ENCODE data around the gene LRTM2. TPM values are rescaled to one million over a fixed set of nuclear protein-coding genes. Genes with fewer than 3 reads are reported as not detected.

Gene LRTM2
- total and polyA plus RNA-seq, 2 of the 4 experiments (the other 2 are of a cell fraction), result not detected

DNA sequence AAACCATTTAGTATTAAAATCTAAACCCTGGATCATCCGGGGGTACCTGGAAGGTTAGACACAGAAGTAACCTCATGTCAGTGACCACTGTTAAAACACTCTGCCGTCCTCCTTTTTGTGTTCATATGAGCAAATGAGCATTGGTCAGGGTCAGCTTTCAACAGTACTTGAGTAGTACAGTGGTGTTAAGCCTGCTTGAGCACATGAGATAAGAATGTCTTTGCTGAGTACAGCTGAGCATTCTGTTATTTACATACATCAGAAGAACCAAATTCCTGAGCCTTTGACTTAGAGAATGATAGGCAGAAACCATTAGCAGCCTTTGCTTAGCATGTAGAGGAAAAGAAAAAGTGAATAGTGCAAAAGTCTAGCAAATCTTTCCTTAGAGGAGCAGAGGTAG lies 38.6 kb upstream of the LRTM2 start:
- H3K27me3 ChIP-seq (ENCODE audit: control insufficient read depth, insufficient read depth, low read length), result no peaks in the 10 kb centered on the region
- no CpG with 5 or more reads among the region's 2 CpGs for WGBS, 2 experiments (ENCODE audit: extremely low coverage in 2 of 2, insufficient read length in 1 of 2)
- peak overlapping the region; percentile 65; the same call in 1 of the 2 replicates for H3K14ac ChIP-seq (replicated peaks; ENCODE audit: low read depth, low read length)
- peak overlapping the region; percentile 15; the same call in 1 of the 2 replicates for H2BK20ac ChIP-seq (ENCODE audit: low read depth, low read length)
- dilution Hi-C loops (cut with HindIII; ENCODE audit: low sequenced_read_pairs, unreplicated experiment) (no loop called here), in situ Hi-C loops (cut with MboI; ENCODE audit: low sequenced_read_pairs) (no loop called here), intact Hi-C loops (cut with micrococcal nuclease) (loop anchor here (2.0 kb wide), 1 partner anchor 91 kb away; the partner anchor contains the start of gene ADIPOR2)
- no peak overlapping the region for H3K9ac ChIP-seq (ENCODE audit: low read depth, low read length)
- H4K91ac ChIP-seq (ENCODE audit: insufficient read depth, low read depth, low read length), result no peak overlapping the region
- H3K9me1 ChIP-seq (ENCODE audit: insufficient read depth, low read length), result peaks cover 14% of the 10 kb centered on the region
- peak overlapping the region; percentile 31; the same call in 1 of the 2 replicates for H2AK5ac ChIP-seq (ENCODE audit: low read depth, low read length)
- peak overlapping the region; percentile 36; the same call in 1 of the 2 replicates for H3K4me2 ChIP-seq (ENCODE audit: low read depth, low read length)
- ChIA-PET POLR2A (ENCODE audit: unreplicated experiment) (no interaction called here), CTCF (interaction anchor here (1.1 to 1.3 kb wide), 2 partner anchors 9 to 14 kb away, joined by 3 to 7 read pairs; no protein-coding TSS in a partner anchor)
- 0 out of 2 replicates have a peak overlapping the region, but pooled peaks have one; percentile 69 for H3K23ac ChIP-seq (ENCODE audit: low read depth, low read length)
- 0 out of 2 replicates have a peak overlapping the region, but pooled peaks have one; percentile 30 for H2BK120ac ChIP-seq (ENCODE audit: low read depth, low read length)
- no peak overlapping the region for H2AFZ ChIP-seq (replicated peaks; ENCODE audit: low read length, poor library complexity)
- H4K5ac ChIP-seq (ENCODE audit: low read depth, low read length), result no peak overlapping the region
- H3K4ac ChIP-seq (ENCODE audit: low read depth, low read length), result peak overlapping the region; percentile 63; the same call in 1 of the 2 replicates
- no peaks in the 10 kb centered on the region for H3K9me3 ChIP-seq (ENCODE audit: control insufficient read depth, insufficient read depth, low read length)
- DNase-seq (peak; percentile 80), ATAC-seq (ENCODE audit: low read depth) (peak; percentile 91)
- H4K20me1 ChIP-seq (ENCODE audit: insufficient read depth, low read length), result peaks cover 6% of the 10 kb centered on the region; the same call in 1 of the 2 replicates
- peaks cover 6 to 49% of the 10 kb centered on the region in 2 experiments; a peak in 3 of 4 replicates for H3K79me1 ChIP-seq (ENCODE audit: low read depth in 1 of 2, low read length in 2 of 2)
- no peak overlapping the region for H2AK9ac ChIP-seq (replicated peaks; ENCODE audit: low read depth, low read length, poor library complexity)
- H4K8ac ChIP-seq (ENCODE audit: low read depth in 2 of 2, low read length in 2 of 2), result peak overlapping the region in 1 of 2 experiments; percentile 17; a peak in 1 of 4 replicates
- no peak overlapping the region for H3K4me3 ChIP-seq (ENCODE audit: insufficient read depth, low read depth, low read length)
- no TSS peak for BruUV-seq (replicated peaks)
- peaks cover 13% of the 10 kb centered on the region for H3K4me1 ChIP-seq (ENCODE audit: control insufficient read depth, insufficient read depth, low read length)
- peak overlapping the region; percentile 38 for H2BK5ac ChIP-seq (ENCODE audit: low read depth, low read length, poor library complexity, severe bottlenecking)
- no peak overlapping the region for H3K18ac ChIP-seq (ENCODE audit: low read depth, low read length)
- peak overlapping the region; percentile 37; the same call in 1 of the 2 replicates for H3K27ac ChIP-seq (ENCODE audit: insufficient read depth, low read length)
- H3K36me3 ChIP-seq (ENCODE audit: control insufficient read depth, insufficient read depth, low read length), result peaks cover 8% of the 10 kb centered on the region
- H3K56ac ChIP-seq (ENCODE audit: extremely low read depth, insufficient read depth, low read length), result no peak overlapping the region
- H2BK15ac ChIP-seq (ENCODE audit: low read depth, low read length), result 0 out of 3 replicates have a peak overlapping the region, but pooled peaks have one; percentile 31
- TF ChIP-seq BHLHE40 (IDR thresholded peaks at IDR 0.05; ENCODE audit: low read depth, low read length) (no peak; the same call in 1 of the 2 replicates), MAFK (IDR thresholded peaks at IDR 0.05; ENCODE audit: low read depth, low read length) (no peak), POLR2A (IDR thresholded peaks at IDR 0.05; ENCODE audit: low read depth, low read length) (no peak), RCOR1 (IDR thresholded peaks at IDR 0.05; ENCODE audit: insufficient replicate concordance, low read length) (no peak), CHD1 (IDR thresholded peaks at IDR 0.05; ENCODE audit: low read depth, low read length) (no peak), FOS (IDR thresholded peaks at IDR 0.05; ENCODE audit: low read depth, low read length) (no peak), MAZ (IDR thresholded peaks at IDR 0.05; ENCODE audit: borderline replicate concordance, low read depth, low read length) (no peak), RAD21 (IDR thresholded peaks at IDR 0.05; ENCODE audit: low read length) (no peak), MXI1 (IDR thresholded peaks at IDR 0.05; ENCODE audit: borderline replicate concordance, low read depth, low read length) (no peak), NFE2L2 (IDR thresholded peaks at IDR 0.05; ENCODE audit: low read depth, low read length) (no peak), CTCF (conservative IDR thresholded peaks at IDR 0.05; ENCODE audit: low read depth, low read length) (no peak), RFX5 (IDR thresholded peaks at IDR 0.05; ENCODE audit: low read depth, low read length) (no peak), SMC3 (IDR thresholded peaks at IDR 0.05; ENCODE audit: low read depth, low read length) (no peak), CEBPB (IDR thresholded peaks at IDR 0.05; ENCODE audit: low read depth, low read length) (no peak), USF2 (IDR thresholded peaks at IDR 0.05; ENCODE audit: low read depth, low read length) (no peak)

Data from IMR-90 (cell line).